Testis (tissue), 2 donors: ENCODE results near the gene ASF1B.

Experiments used
- POLR2A ChIP-seq: fragments of 450-650 bp; IDR thresholded peaks from one replicate; pipeline ENCODE4 v1.6.1; 2017; ENCODE audit warnings: antibody characterized with exemption, mild to moderate bottlenecking, moderate library complexity
- TF ChIP-seq, protein P1 (sequence below), 3 experiments: fragments of 450-650 bp in 2 of 3; fragments of 200-600 bp in 1 of 3; sonication (generic) in 1 of 3; IDR thresholded peaks; one replicate each; pipeline ENCODE4 v1.5.1; 2016 to 2019; ENCODE audit warnings: antibody characterized with exemption in 3 of 3, mild to moderate bottlenecking in 2 of 3, moderate library complexity in 1 of 3

DNA sequence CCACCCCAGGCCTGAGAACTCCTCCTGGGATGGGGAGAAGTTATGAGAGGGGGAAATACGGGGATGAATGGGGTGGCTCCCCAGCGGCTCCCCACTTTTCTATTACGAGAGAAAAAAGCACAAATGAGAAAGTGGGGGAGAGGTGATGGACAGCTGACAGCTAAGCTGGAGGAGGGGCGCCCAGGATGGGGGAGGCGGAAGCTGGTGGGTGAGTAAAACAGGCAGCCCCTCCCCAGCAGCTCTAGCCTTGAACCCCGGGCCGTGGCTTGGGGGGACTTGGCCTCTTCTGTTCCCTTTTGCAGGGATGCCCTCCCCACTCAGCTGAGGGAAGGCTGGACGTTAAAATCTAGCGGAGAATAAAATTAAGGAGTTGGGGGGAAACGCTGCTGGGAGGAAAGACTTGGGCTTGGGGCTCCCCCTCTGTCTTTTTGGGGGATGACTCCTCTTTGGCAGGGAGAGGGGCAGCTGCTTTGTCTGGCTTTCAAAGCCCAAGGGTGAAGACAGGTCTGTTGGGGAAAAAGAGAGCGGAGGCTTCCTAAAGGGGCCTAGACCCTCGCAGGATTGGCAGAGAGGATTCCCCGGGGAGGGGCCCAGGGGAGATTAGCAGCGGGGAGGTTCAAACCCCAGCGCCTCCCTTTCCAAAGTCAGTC is 44.5 kb downstream of the ASF1B start:
- TF ChIP-seq POLR2A = no peak
- TF ChIP-seq, protein P1, sequence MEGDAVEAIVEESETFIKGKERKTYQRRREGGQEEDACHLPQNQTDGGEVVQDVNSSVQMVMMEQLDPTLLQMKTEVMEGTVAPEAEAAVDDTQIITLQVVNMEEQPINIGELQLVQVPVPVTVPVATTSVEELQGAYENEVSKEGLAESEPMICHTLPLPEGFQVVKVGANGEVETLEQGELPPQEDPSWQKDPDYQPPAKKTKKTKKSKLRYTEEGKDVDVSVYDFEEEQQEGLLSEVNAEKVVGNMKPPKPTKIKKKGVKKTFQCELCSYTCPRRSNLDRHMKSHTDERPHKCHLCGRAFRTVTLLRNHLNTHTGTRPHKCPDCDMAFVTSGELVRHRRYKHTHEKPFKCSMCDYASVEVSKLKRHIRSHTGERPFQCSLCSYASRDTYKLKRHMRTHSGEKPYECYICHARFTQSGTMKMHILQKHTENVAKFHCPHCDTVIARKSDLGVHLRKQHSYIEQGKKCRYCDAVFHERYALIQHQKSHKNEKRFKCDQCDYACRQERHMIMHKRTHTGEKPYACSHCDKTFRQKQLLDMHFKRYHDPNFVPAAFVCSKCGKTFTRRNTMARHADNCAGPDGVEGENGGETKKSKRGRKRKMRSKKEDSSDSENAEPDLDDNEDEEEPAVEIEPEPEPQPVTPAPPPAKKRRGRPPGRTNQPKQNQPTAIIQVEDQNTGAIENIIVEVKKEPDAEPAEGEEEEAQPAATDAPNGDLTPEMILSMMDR (IDR thresholded peaks at IDR 0.05) = no peak
